H9 (cell line): Measurements from ENCODE around the gene NRXN3. TPM values are rescaled to one million over a fixed set of nuclear protein-coding genes. Genes with fewer than 3 reads are reported as not detected.

Experiments
- DNase-seq: peaks from one replicate; pipeline ENCODE4 v3.0.0-alpha.2; 2017
- H2AFZ ChIP-seq: one replicate; pipeline ENCODE4 v1.6.1; 2013; ENCODE audit warnings: mild to moderate bottlenecking, low read length, control low read depth, moderate library complexity
- H2AK5ac ChIP-seq: 2 replicates; pipeline ENCODE4 v1.6.1; 2013; ENCODE audit warnings: low read length, control low read depth, mixed read lengths; ENCODE audit not compliant: insufficient read length
- H2BK120ac ChIP-seq: one replicate; pipeline ENCODE4 v1.6.1; 2013; ENCODE audit warnings: low read depth, mild to moderate bottlenecking, low read length, control low read depth, inconsistent platforms; ENCODE audit not compliant: poor library complexity, severe bottlenecking
- H2BK12ac ChIP-seq: 2 replicates; pipeline ENCODE4 v1.6.1; 2013; ENCODE audit warnings: low read length, control low read depth, mixed read lengths, low read depth; ENCODE audit not compliant: insufficient read length
- H2BK15ac ChIP-seq: 2 replicates; pipeline ENCODE4 v1.6.1; 2013; ENCODE audit warnings: low read depth, low read length, control low read depth
- H2BK20ac ChIP-seq: one replicate; pipeline ENCODE4 v1.6.1; 2013; ENCODE audit warnings: low read depth, mild to moderate bottlenecking, low read length, control low read depth, inconsistent platforms; ENCODE audit not compliant: poor library complexity, severe bottlenecking
- H2BK5ac ChIP-seq: 2 replicates; pipeline ENCODE4 v1.6.1; 2013; ENCODE audit warnings: low read length, control low read depth, mixed read lengths; ENCODE audit not compliant: insufficient read length
- H3K14ac ChIP-seq: 2 replicates; pipeline ENCODE4 v1.6.1; 2013; ENCODE audit warnings: low read length, control low read depth; ENCODE audit not compliant: insufficient read depth
- H3K18ac ChIP-seq: 2 replicates; pipeline ENCODE4 v1.6.1; 2013; ENCODE audit warnings: low read depth, mild to moderate bottlenecking, mixed read lengths, low read length, control low read depth; ENCODE audit not compliant: insufficient read length
- H3K23ac ChIP-seq: 2 replicates; pipeline ENCODE4 v1.6.1; 2013; ENCODE audit warnings: low read length, control low read depth, mixed read lengths, low read depth; ENCODE audit not compliant: insufficient read length
- H3K23me2 ChIP-seq: 2 replicates; pipeline ENCODE4 v1.6.1; 2013; ENCODE audit warnings: low read depth, mild to moderate bottlenecking, mixed read lengths, low read length, control low read depth; ENCODE audit not compliant: insufficient read length, poor library complexity, severe bottlenecking
- H3K27ac ChIP-seq: 2 replicates; pipeline ENCODE4 v1.5.1; 2013; ENCODE audit warnings: low read length, control low read depth, mixed read lengths, low read depth; ENCODE audit not compliant: insufficient read length
- H3K27me3 ChIP-seq: 2 replicates; pipeline ENCODE4 v1.6.1; 2013; ENCODE audit warnings: low read length, control low read depth, inconsistent platforms; ENCODE audit not compliant: insufficient read depth
- H3K4ac ChIP-seq: 2 replicates; pipeline ENCODE4 v1.6.1; 2013; ENCODE audit warnings: low read depth, mild to moderate bottlenecking, control low read depth, inconsistent platforms, low read length, moderate library complexity
- H3K4me1 ChIP-seq: 2 replicates; pipeline ENCODE4 v1.6.1; 2013; ENCODE audit warnings: low read length, control low read depth, inconsistent platforms; ENCODE audit not compliant: insufficient read depth
- H3K4me2 ChIP-seq: 2 replicates; pipeline ENCODE4 v1.6.1; 2013; ENCODE audit warnings: low read length, control low read depth, mixed read lengths; ENCODE audit not compliant: insufficient read length, insufficient read depth
- H3K56ac ChIP-seq: 2 replicates; pipeline ENCODE4 v1.6.1; 2013; ENCODE audit warnings: low read depth, mild to moderate bottlenecking, mixed read lengths, low read length, control low read depth; ENCODE audit not compliant: insufficient read length
- H3K79me1 ChIP-seq: 2 replicates; pipeline ENCODE4 v1.6.1; 2013; ENCODE audit warnings: low read depth, mild to moderate bottlenecking, moderate library complexity, low read length, control low read depth, inconsistent platforms; ENCODE audit not compliant: insufficient read depth, poor library complexity, severe bottlenecking
- H3K79me2 ChIP-seq: 2 replicates; pipeline ENCODE4 v1.6.1; 2013; ENCODE audit warnings: low read length, control low read depth, inconsistent platforms; ENCODE audit not compliant: insufficient read depth
- H3K9ac ChIP-seq: 2 replicates; pipeline ENCODE4 v1.6.1; 2013; ENCODE audit warnings: low read length, control low read depth, mixed read lengths; ENCODE audit not compliant: insufficient read length; ENCODE audit errors: extremely low read depth
- H3K9me3 ChIP-seq: one replicate; pipeline ENCODE4 v1.6.1; 2013; ENCODE audit warnings: low read depth, low read length, inconsistent platforms; ENCODE audit not compliant: control insufficient read depth
- H3T11ph ChIP-seq: one replicate; pipeline ENCODE4 v1.6.1; 2013; ENCODE audit warnings: mild to moderate bottlenecking, low read length, control low read depth, inconsistent platforms
- H4K20me1 ChIP-seq: one replicate; pipeline ENCODE4 v1.6.1; 2013; ENCODE audit not compliant: control insufficient read depth, insufficient read length, insufficient read depth
- H4K5ac ChIP-seq: 2 replicates; pipeline ENCODE4 v1.6.1; 2013; ENCODE audit warnings: low read depth, mild to moderate bottlenecking, mixed read lengths, low read length, control low read depth; ENCODE audit not compliant: insufficient read length
- H4K8ac ChIP-seq: replicated peaks from 2 replicates; pipeline ENCODE4 v1.6.1; 2013; ENCODE audit warnings: low read length, control low read depth, mixed read lengths, low read depth; ENCODE audit not compliant: insufficient read length
- H4K91ac ChIP-seq: 2 replicates; pipeline ENCODE4 v1.6.1; 2013; ENCODE audit warnings: low read depth, mild to moderate bottlenecking, moderate library complexity, mixed read lengths, low read length, control low read depth; ENCODE audit not compliant: insufficient read length
- H3K27ac Mint-ChIP-seq, 3 experiments: 2 replicates in 2 of 3; 3 replicates in 1 of 3; pipeline ENCODE4 v1.8.0; 2020 to 2021; ENCODE audit warnings: mixed read lengths in 3 of 3, mild to moderate bottlenecking in 1 of 3, moderate library complexity in 1 of 3
- H3K27me3 Mint-ChIP-seq: 2 replicates; pipeline ENCODE4 v1.8.0; 2021; ENCODE audit warnings: low read depth, mild to moderate bottlenecking, moderate library complexity, mixed read lengths
- H3K36me3 Mint-ChIP-seq, 3 experiments: 2 replicates in 2 of 3; 3 replicates in 1 of 3; pipeline ENCODE4 v1.8.0; 2020 to 2021; ENCODE audit warnings: low read depth in 3 of 3, mixed read lengths in 3 of 3; ENCODE audit not compliant: insufficient read depth in 1 of 3
- H3K4me1 Mint-ChIP-seq, 2 experiments: 2 replicates each; pipeline ENCODE4 v1.8.0; 2020; ENCODE audit warnings: mixed read lengths in 2 of 2
- H3K4me3 Mint-ChIP-seq, 2 experiments: 2 replicates in 1 of 2; 3 replicates in 1 of 2; pipeline ENCODE4 v1.8.0; 2020 to 2021; ENCODE audit warnings: mild to moderate bottlenecking in 2 of 2, mixed read lengths in 2 of 2, moderate library complexity in 1 of 2
- H3K9me3 Mint-ChIP-seq, 2 experiments: 2 replicates in 1 of 2; 3 replicates in 1 of 2; pipeline ENCODE4 v1.8.0; 2020; ENCODE audit warnings: mild to moderate bottlenecking in 2 of 2, mixed read lengths in 2 of 2, moderate library complexity in 1 of 2
- WGBS: extraction: QIAGEN DNeasy Blood & Tissue Kit; methylation state at CpG from one replicate; pipeline ENCODE4 v1.1.7; 2013; ENCODE audit warnings: missing lambda C conversion rate, low lambda C conversion rate, mixed read lengths; ENCODE audit not compliant: insufficient read length; ENCODE audit errors: extremely low coverage; 5-methylcytosine and 5-hydroxymethylcytosine counted together
- total RNA-seq: library from RNA; stranded (reverse); gene quantifications from 2 replicates; pipeline ENCODE4 v1.2.1, GENCODE V29; 2021
- TF ChIP-seq, protein P1 (sequence below): fragments of 200-600 bp; sonication (generic); conservative IDR thresholded peaks from 3 replicates; pipeline ENCODE4 v1.8.0; 2021; ENCODE audit warnings: antibody characterized with exemption, mild to moderate bottlenecking

Gene NRXN3
- total RNA-seq, 1 experiment from 2014 or later, result 1.8 TPM

- H3K23me2 ChIP-seq, result peaks cover 4% of the 10 kb centered on the region
- H2BK20ac ChIP-seq, result no peak overlapping the region
- H3K4me1 ChIP-seq, result no peaks in the 10 kb centered on the region; the same call in 1 of the 2 replicates
- H3K27me3 ChIP-seq, result no peaks in the 10 kb centered on the region
- H2AK5ac ChIP-seq, result no peak overlapping the region
- H2BK120ac ChIP-seq, result no peak overlapping the region
- H2BK15ac ChIP-seq, result no peak overlapping the region
- Mint-ChIP-seq H3K9me3 (no peaks in the 10 kb centered on the region), H3K4me1 (peaks cover 24 to 29% of the 10 kb centered on the region in 2 experiments), H3K27me3 (no peaks in the 10 kb centered on the region), H3K36me3 (no peaks in the 10 kb centered on the region), H3K27ac (no peak overlapping the region), H3K4me3 (no peak overlapping the region)
- no peak overlapping the region for H3K4me2 ChIP-seq
- no peak overlapping the region for H3K14ac ChIP-seq
- H3K27ac ChIP-seq, result no peak overlapping the region
- H3K23ac ChIP-seq, result no peak overlapping the region
- H2AFZ ChIP-seq, result no peak overlapping the region
- no peak overlapping the region for H3K56ac ChIP-seq
- no peaks in the 10 kb centered on the region for H4K20me1 ChIP-seq
- no CpG with 5 or more reads among the region's 2 CpGs for WGBS
- H3K9ac ChIP-seq, result no peak overlapping the region
- H3T11ph ChIP-seq, result no peak overlapping the region
- no peak overlapping the region for H4K5ac ChIP-seq
- no peak overlapping the region for H4K8ac ChIP-seq
- no peak overlapping the region for H3K18ac ChIP-seq
- TF ChIP-seq, protein P1, sequence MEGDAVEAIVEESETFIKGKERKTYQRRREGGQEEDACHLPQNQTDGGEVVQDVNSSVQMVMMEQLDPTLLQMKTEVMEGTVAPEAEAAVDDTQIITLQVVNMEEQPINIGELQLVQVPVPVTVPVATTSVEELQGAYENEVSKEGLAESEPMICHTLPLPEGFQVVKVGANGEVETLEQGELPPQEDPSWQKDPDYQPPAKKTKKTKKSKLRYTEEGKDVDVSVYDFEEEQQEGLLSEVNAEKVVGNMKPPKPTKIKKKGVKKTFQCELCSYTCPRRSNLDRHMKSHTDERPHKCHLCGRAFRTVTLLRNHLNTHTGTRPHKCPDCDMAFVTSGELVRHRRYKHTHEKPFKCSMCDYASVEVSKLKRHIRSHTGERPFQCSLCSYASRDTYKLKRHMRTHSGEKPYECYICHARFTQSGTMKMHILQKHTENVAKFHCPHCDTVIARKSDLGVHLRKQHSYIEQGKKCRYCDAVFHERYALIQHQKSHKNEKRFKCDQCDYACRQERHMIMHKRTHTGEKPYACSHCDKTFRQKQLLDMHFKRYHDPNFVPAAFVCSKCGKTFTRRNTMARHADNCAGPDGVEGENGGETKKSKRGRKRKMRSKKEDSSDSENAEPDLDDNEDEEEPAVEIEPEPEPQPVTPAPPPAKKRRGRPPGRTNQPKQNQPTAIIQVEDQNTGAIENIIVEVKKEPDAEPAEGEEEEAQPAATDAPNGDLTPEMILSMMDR, result no peak
- no peak overlapping the region for H2BK12ac ChIP-seq
- no peaks in the 10 kb centered on the region for H3K79me2 ChIP-seq
- H3K4ac ChIP-seq, result no peak overlapping the region
- no peak for DNase-seq
- H3K79me1 ChIP-seq, result no peaks in the 10 kb centered on the region
- H4K91ac ChIP-seq, result no peak overlapping the region
- H3K9me3 ChIP-seq, result no peaks in the 10 kb centered on the region
- no peak overlapping the region for H2BK5ac ChIP-seq
Measured at GRCh38 chr14:79564371-79564770, 1394.2 kb downstream of the NRXN3 start.
